Uterus (tissue), 4 donors: ENCODE results near the gene NTNG1. TPM values are rescaled to one million over a fixed set of nuclear protein-coding genes. Genes with fewer than 3 reads are reported as not detected.

Experiments
- DNase-seq, 2 donors: peaks; one replicate each; pipeline ENCODE4 v3.0.0-alpha.2; 2019 to 2020
- H3K27ac ChIP-seq, 2 donors: fragments of 200-600 bp; sonication (generic); 1 replicate in 1 of 2; 2 replicates in 1 of 2; pipeline ENCODE4 v1.5.1; 2016 to 2018
- H3K27me3 ChIP-seq, 2 donors: fragments of 200-600 bp; sonication (generic); one replicate each; pipeline ENCODE4 v1.5.1; 2018 to 2019; ENCODE audit warnings: control low read depth in 1 of 2
- H3K36me3 ChIP-seq, 2 donors: fragments of 200-600 bp; sonication (generic); one replicate each; pipeline ENCODE4 v1.5.1; 2019; ENCODE audit warnings: control low read depth in 1 of 2
- H3K4me1 ChIP-seq, 2 donors: fragments of 200-600 bp; sonication (generic); one replicate each; pipeline ENCODE4 v1.5.1; 2018 to 2019; ENCODE audit warnings: control low read depth in 1 of 2
- H3K4me3 ChIP-seq, 2 donors: fragments of 200-600 bp; sonication (generic); 1 replicate in 1 of 2; 2 replicates in 1 of 2; pipeline ENCODE4 v1.5.1; 2018 to 2019; ENCODE audit warnings: mild to moderate bottlenecking in 1 of 2
- H3K9me3 ChIP-seq, 2 donors: fragments of 200-600 bp; sonication (generic); one replicate each; pipeline ENCODE4 v1.5.1; 2019; ENCODE audit warnings: control low read depth in 1 of 2
- CTCF ChIP-seq, 4 experiments: fragments of 200-600 bp in 2 of 4; fragments of 450-650 bp in 2 of 4; sonication (generic) in 2 of 4; IDR thresholded peaks; one replicate each; pipeline ENCODE4 v1.5.1; 2016 to 2019; ENCODE audit warnings: antibody characterized with exemption in 4 of 4, mild to moderate bottlenecking in 2 of 4, moderate library complexity in 1 of 4
- POLR2A ChIP-seq, 2 donors: fragments of 450-650 bp; IDR thresholded peaks; one replicate each; pipeline ENCODE4 v1.6.1; 2016; ENCODE audit warnings: antibody characterized with exemption in 2 of 2, mild to moderate bottlenecking in 1 of 2, moderate library complexity in 1 of 2
- intact Hi-C: fragments of 100-400 bp; cut with DNase I; formaldehyde crosslinking; loops from one replicate; pipeline ENCODE4 v1.15.1; 2023; ENCODE audit warnings: low total_unique reads
- total RNA-seq, 4 donors: library from RNA; depleted of rRNA in 3 of 4; stranded (reverse); fragments of >200 nt in 3 of 4; gene quantifications; one replicate each; pipeline versions ENCODE4 v1.1.0 to v1.2.4, GENCODE V29; 2014 to 2023
- donor health status: DM: yes; HTN: yes; CAD: no.

NTNG1 gene
- total RNA-seq, 4 donors from 2014 or later: 1.2 to 11.9 TPM; not detected in 2

- H3K27ac ChIP-seq: no peak overlapping the region
- DNase-seq: no peak
- TF ChIP-seq CTCF (IDR thresholded peaks at IDR 0.05) (no peak), POLR2A (IDR thresholded peaks at IDR 0.05) (no peak)
- no peaks in the 10 kb centered on the region for H3K4me1 ChIP-seq
- H3K36me3 ChIP-seq: no peaks in the 10 kb centered on the region
- no peaks in the 10 kb centered on the region for H3K27me3 ChIP-seq
- H3K4me3 ChIP-seq: no peak overlapping the region
- no peaks in the 10 kb centered on the region for H3K9me3 ChIP-seq
- intact Hi-C loops: no loop called here
These were observed 385.8 kb downstream of the NTNG1 start for GRCh38 chr1:107526524-107527198.

- intact Hi-C loops: no loop called here
- Histone ChIP-seq H3K27ac (no peak overlapping the region), H3K36me3 (no peaks in the 10 kb centered on the region), H3K4me3 (no peak overlapping the region), H3K27me3 (no peaks in the 10 kb centered on the region), H3K4me1 (no peaks in the 10 kb centered on the region), H3K9me3 (no peaks in the 10 kb centered on the region)
- peak in 1 of 2 donors; percentile 20 for DNase-seq
- no peak for TF ChIP-seq POLR2A (IDR thresholded peaks at IDR 0.05)
- TF ChIP-seq CTCF (IDR thresholded peaks at IDR 0.05): peak; percentile 53 to 60 (median 58)
These were observed 388.8 kb downstream of the NTNG1 start for GRCh38 chr1:107529511-107530149.

- H3K27me3 ChIP-seq: no peaks in the 10 kb centered on the region
- DNase-seq: no peak
- no peaks in the 10 kb centered on the region for H3K36me3 ChIP-seq
- no peak overlapping the region for H3K27ac ChIP-seq
- TF ChIP-seq CTCF (IDR thresholded peaks at IDR 0.05): no peak
- no peak for TF ChIP-seq POLR2A (IDR thresholded peaks at IDR 0.05)
- no peaks in the 10 kb centered on the region for H3K9me3 ChIP-seq
- no peak overlapping the region for H3K4me3 ChIP-seq
- H3K4me1 ChIP-seq: no peaks in the 10 kb centered on the region
- intact Hi-C loops: no loop called here
These were observed 389.7 kb downstream of the NTNG1 start for GRCh38 chr1:107530543-107530942.

- H3K4me1 ChIP-seq: no peaks in the 10 kb centered on the region
- H3K4me3 ChIP-seq: no peak overlapping the region
- DNase-seq: no peak
- no peak overlapping the region for H3K27ac ChIP-seq
- no peaks in the 10 kb centered on the region for H3K9me3 ChIP-seq
- H3K27me3 ChIP-seq: no peaks in the 10 kb centered on the region
- intact Hi-C loops: no loop called here
- H3K36me3 ChIP-seq: no peaks in the 10 kb centered on the region
- no peak for TF ChIP-seq POLR2A (IDR thresholded peaks at IDR 0.05)
- no peak for TF ChIP-seq CTCF (IDR thresholded peaks at IDR 0.05)
These were observed 390.4 kb downstream of the NTNG1 start for GRCh38 chr1:107531065-107531908.

- H3K4me3 ChIP-seq: no peak overlapping the region
- DNase-seq: no peak
- no peak overlapping the region for H3K27ac ChIP-seq
These were observed 391.5 kb downstream of the NTNG1 start for GRCh38 chr1:107532318-107532717.

More at GRCh38 chr1:107532318-107532717, 391.5 kb downstream of the NTNG1 start:
- Histone ChIP-seq H3K36me3 (no peaks in the 10 kb centered on the region), H3K27me3 (no peaks in the 10 kb centered on the region), H3K9me3 (no peaks in the 10 kb centered on the region), H3K4me1 (no peaks in the 10 kb centered on the region)
- TF ChIP-seq CTCF (IDR thresholded peaks at IDR 0.05) (no peak), POLR2A (IDR thresholded peaks at IDR 0.05) (no peak)
- intact Hi-C loops: no loop called here
